KG1 (cell line): ENCODE results near the gene DPP6.
"Not testable (repeated sequence)": the region's sequence is repeated elsewhere in the genome, so short reads cannot be mapped to it uniquely, and the experiment has no call there.

Experiments
- DNase-seq: peaks from one replicate; lab custom pipeline; 2025; lab: John Stamatoyannopoulos, UW

DPP6 gene

GRCh38 chr7:154928136-154929005 lies 876.2 kb downstream of the DPP6 start:
- peak; percentile 95 for DNase-seq

GRCh38 chr7:154929006-154929726 lies 877.0 kb downstream of the DPP6 start:
- DNase-seq = no peak

GRCh38 chr7:154931906-154932305 lies 879.7 kb downstream of the DPP6 start:
- no peak for DNase-seq

- not testable (repeated sequence) for DNase-seq
Measured at GRCh38 chr7:154934353-154934952, 882.3 kb downstream of the DPP6 start.

GRCh38 chr7:154937837-154938236 lies 885.6 kb downstream of the DPP6 start:
- DNase-seq = no peak

- DNase-seq = no peak
Measured at GRCh38 chr7:154942691-154943090, 890.5 kb downstream of the DPP6 start.
